Kidney tubule cell (primary cell): ENCODE measurements around the gene WDR62.
"Not testable (repeated sequence)": the region's sequence is repeated elsewhere in the genome, so short reads cannot be mapped to it uniquely, and the experiment has no call there.

Source experiments
- DNase-seq: peaks from one replicate; pipeline ENCODE4 v3.0.0-alpha.2; 2018; ENCODE audit warnings: low spot score

The WDR62 gene

GRCh38 chr19:36110487-36111199 is 55.9 kb downstream of the WDR62 start, which contains the start of gene OVOL3:
TSS of gene OVOL3 (plus strand) at chr19:36111143. CDS start at chr19:36111203, 60 bp downstream.
- DNase-seq, result no peak

GRCh38 chr19:36111200-36111539 is 56.5 kb downstream of the WDR62 start:
- DNase-seq, result no peak

- no peak for DNase-seq
Measured at GRCh38 chr19:36112678-36113077, 58.0 kb downstream of the WDR62 start.

GRCh38 chr19:36113425-36113824 is 58.7 kb downstream of the WDR62 start:
- no peak for DNase-seq

GRCh38 chr19:36113894-36114720 is 59.4 kb downstream of the WDR62 start:
- peak; percentile 48 for DNase-seq

GRCh38 chr19:36114721-36115452 is 60.2 kb downstream of the WDR62 start, which contains the start of gene POLR2I:
TSS of gene POLR2I (minus strand) at chr19:36114875. CDS start at chr19:36114856, 19 bp downstream.
- DNase-seq, result peak; percentile 100

- DNase-seq, result peak; percentile 43
Measured at GRCh38 chr19:36115453-36116343, 61.0 kb downstream of the WDR62 start, which contains the start of gene TBCB. TSS of gene TBCB (plus strand) at chr19:36115468. CDS start at chr19:36115561, 93 bp downstream.

GRCh38 chr19:36116344-36116637 is 61.6 kb downstream of the WDR62 start:
- DNase-seq, result no peak

- no peak for DNase-seq
Measured at GRCh38 chr19:36120092-36120983, 65.6 kb downstream of the WDR62 start.

GRCh38 chr19:36120984-36121358 is 66.3 kb downstream of the WDR62 start:
- DNase-seq, result no peak

- no peak for DNase-seq
Measured at GRCh38 chr19:36121486-36122124, 66.9 kb downstream of the WDR62 start.

- no peak for DNase-seq
Measured at GRCh38 chr19:36125557-36125956, 70.9 kb downstream of the WDR62 start.

- DNase-seq, result no peak
Measured at GRCh38 chr19:36128392-36128736, 73.7 kb downstream of the WDR62 start.

GRCh38 chr19:36131221-36131620 is 76.5 kb downstream of the WDR62 start:
- peak; percentile 44 for DNase-seq

GRCh38 chr19:36134867-36135266 is 80.2 kb downstream of the WDR62 start:
- DNase-seq, result not testable (repeated sequence)

GRCh38 chr19:36136964-36137686 is 82.4 kb downstream of the WDR62 start:
- DNase-seq, result peak; percentile 90

- no peak for DNase-seq
Measured at GRCh38 chr19:36139120-36139472, 84.4 kb downstream of the WDR62 start.

- peak; percentile 97 for DNase-seq
Measured at GRCh38 chr19:36139473-36140303, 85.0 kb downstream of the WDR62 start, which contains the start of gene CAPNS1. TSS of gene CAPNS1 (plus strand) at chr19:36140066. CDS start at chr19:36141012, 946 bp downstream.
